Upper lobe of left lung (tissue), 4 donors: Measurements from ENCODE around the gene TFF3.

Source experiments
- CTCF ChIP-seq, 6 experiments: fragments of 450-650 bp in 4 of 6; fragments of 200-600 bp in 2 of 6; sonication (generic) in 2 of 6; IDR thresholded peaks; one replicate each; pipeline ENCODE4 v1.5.1; 2016 to 2019; ENCODE audit warnings: antibody characterized with exemption in 6 of 6
- EP300 ChIP-seq, 4 donors: sonication (generic); formaldehyde crosslinking; IDR thresholded peaks; one replicate each; pipeline ENCODE4 v1.5.1; 2017; ENCODE audit warnings: antibody characterized with exemption in 4 of 4, control low read depth in 2 of 4
- POLR2A ChIP-seq, 4 donors: fragments of 450-650 bp; IDR thresholded peaks; one replicate each; pipeline ENCODE4 v1.5.1; 2016 to 2017; ENCODE audit warnings: antibody characterized with exemption in 4 of 4, mild to moderate bottlenecking in 2 of 4

DNA sequence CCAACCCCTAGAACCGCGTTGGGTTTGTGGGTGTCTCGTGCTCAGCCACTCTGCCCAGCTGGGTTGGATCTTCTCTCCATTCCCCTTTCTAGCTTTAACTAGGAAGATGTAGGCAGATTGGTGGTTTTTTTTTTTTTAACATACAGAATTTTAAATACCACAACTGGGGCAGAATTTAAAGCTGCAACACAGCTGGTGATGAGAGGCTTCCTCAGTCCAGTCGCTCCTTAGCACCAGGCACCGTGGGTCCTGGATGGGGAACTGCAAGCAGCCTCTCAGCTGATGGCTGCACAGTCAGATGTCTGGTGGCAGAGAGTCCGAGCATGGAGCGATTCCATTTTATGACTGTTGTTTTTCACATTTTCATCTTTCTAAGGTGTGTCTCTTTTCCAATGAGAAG, 18.7 kb downstream of the TFF3 start:
- TF ChIP-seq POLR2A (IDR thresholded peaks at IDR 0.05) (no peak), CTCF (IDR thresholded peaks at IDR 0.05) (no peak), EP300 (IDR thresholded peaks at IDR 0.05) (no peak)
